B cell (primary cell): Measurements from ENCODE around the gene TUBB4B.

Source experiments
- CTCF ChIP-seq: fragments of 200-600 bp; IDR thresholded peaks from one replicate; pipeline ENCODE4 v1.8.0; 2022; ENCODE audit warnings: antibody characterized with exemption, mild to moderate bottlenecking
- EZH2 ChIP-seq: IDR thresholded peaks from 2 replicates; pipeline ENCODE4 v1.6.1; 2012; ENCODE audit warnings: borderline replicate concordance, low read depth, mild to moderate bottlenecking, moderate library complexity, low read length; ENCODE audit not compliant: insufficient read depth, poor library complexity, severe bottlenecking

- TF ChIP-seq CTCF (no peak), EZH2 (no peak)
Measured at GRCh38 chr9:137198051-137198901, 42.8 kb upstream of the TUBB4B start.
